K562 (cell line): ENCODE data around the gene TM7SF3. TPM values are rescaled to one million over a fixed set of nuclear protein-coding genes. Genes with fewer than 3 reads are reported as not detected.

Experiments used
- BCL6 ChIP-seq: fragments of 250-450 bp; sonication (Bioruptor Pico); IDR thresholded peaks from 2 replicates; pipeline ENCODE4 v1.4.0; 2020
- BMI1 ChIP-seq: fragments of 150-350 bp; IDR thresholded peaks from 2 replicates; pipeline ENCODE4 v1.6.1; 2014; ENCODE audit warnings: low read length
- CCNT2 ChIP-seq: IDR thresholded peaks from 2 replicates; pipeline ENCODE4 v1.6.1; 2011; ENCODE audit warnings: borderline replicate concordance, low read depth, mild to moderate bottlenecking, moderate library complexity, mixed read lengths, low read length; ENCODE audit not compliant: insufficient read length; ENCODE audit errors: extremely low read depth
- GTF2F1 ChIP-seq: IDR thresholded peaks from 2 replicates; pipeline ENCODE4 v1.6.1; 2011; ENCODE audit warnings: low read depth, low read length, improper control_type of control experiment
- NR4A1 ChIP-seq, 2 experiments: fragments of 250-450 bp in 1 of 2; fragments of 450-650 bp in 1 of 2; sonication (Bioruptor Pico) in 1 of 2; IDR thresholded peaks; 2 replicates each; pipeline versions ENCODE4 v1.4.0 to v1.6.1; 2016 to 2020; ENCODE audit warnings: mild to moderate bottlenecking in 2 of 2, missing compliant biosample characterization in 1 of 2, missing genetic modification characterization in 1 of 2, moderate library complexity in 1 of 2
- PML ChIP-seq: IDR thresholded peaks from 2 replicates; pipeline ENCODE4 v1.6.1; 2012; ENCODE audit warnings: low read length, inconsistent platforms
- SP1 ChIP-seq: sonication (generic); formaldehyde crosslinking; IDR thresholded peaks from 2 replicates; pipeline ENCODE4 v1.8.1; 2022; ENCODE audit warnings: mild to moderate bottlenecking, missing genetic modification reagents
- SREBF1 ChIP-seq: fragments of 150-350 bp; IDR thresholded peaks from 2 replicates; pipeline ENCODE4 v1.6.1; 2014; ENCODE audit warnings: antibody characterized with exemption, low read depth, low read length, borderline replicate concordance
- TRIM24 ChIP-seq, 2 experiments: fragments of 450-650 bp; IDR thresholded peaks; 2 replicates each; pipeline ENCODE4 v1.6.1; 2016
- ZNF143 ChIP-seq: sonication (generic); formaldehyde crosslinking; IDR thresholded peaks from 2 replicates; pipeline ENCODE4 v1.9.0; 2022; ENCODE audit warnings: mild to moderate bottlenecking, missing genetic modification reagents
- ZNF77 ChIP-seq: fragments of 250-450 bp; sonication (Bioruptor Pico); IDR thresholded peaks from 2 replicates; pipeline ENCODE4 v1.5.0; 2020
- ZSCAN32 ChIP-seq: fragments of 450-650 bp; formaldehyde crosslinking; IDR thresholded peaks from 2 replicates; pipeline ENCODE4 v1.4.0; 2020; ENCODE audit warnings: mild to moderate bottlenecking, moderate library complexity
- polyA plus RNA-seq, 8 experiments: library from polyadenylated mRNA; depleted of rRNA in 4 of 8; stranded (reverse) in 5 of 8; unstranded in 3 of 8; fragments of >200 nt; fragmentation: Nextera tagmentation in 2 of 8; fragmentation: Illumina TruSeq in 1 of 8; extraction: Ambion mirVana in 2 of 8; extraction: Trizol in 1 of 8; gene quantifications; 2 replicates each; pipeline versions ENCODE4 v1.2.1 to v1.2.3, GENCODE V29; 2011 to 2014; ENCODE audit warnings: inconsistent platforms in 1 of 8, missing spikeins in 1 of 8
- total RNA-seq, 7 experiments: library from RNA; depleted of rRNA in 6 of 7; stranded (reverse); fragments of >200 nt in 6 of 7; fragmentation: Illumina TruSeq in 2 of 7; extraction: Trizol in 2 of 7; gene quantifications; 2 replicates each; pipeline versions ENCODE4 v1.2.1 to v1.2.3, GENCODE V29; 2011 to 2021; ENCODE audit warnings: low replicate concordance in 1 of 7
- TF ChIP-seq, protein P1 (sequence below): IDR thresholded peaks from 2 replicates; pipeline ENCODE4 v1.6.1; 2011; ENCODE audit not compliant: insufficient read length; ENCODE audit errors: extremely low read depth
- TF ChIP-seq, protein P2 (sequence below), 2 experiments: fragments of 450-650 bp; conservative IDR thresholded peaks; 2 replicates each; pipeline ENCODE4 v1.6.1; 2017; ENCODE audit warnings: mild to moderate bottlenecking in 2 of 2, moderate library complexity in 2 of 2
- TF ChIP-seq, protein P3 (sequence below), 2 experiments: fragments of 450-650 bp in 1 of 2; sonication (generic) in 1 of 2; formaldehyde crosslinking; conservative IDR thresholded peaks; 2 replicates each; pipeline versions ENCODE4 v1.4.0 to v1.8.1; 2020 to 2022; ENCODE audit warnings: mild to moderate bottlenecking in 1 of 2, missing genetic modification reagents in 1 of 2
- TF ChIP-seq, protein P4 (sequence below): sonication (generic); formaldehyde crosslinking; IDR thresholded peaks from 2 replicates; pipeline ENCODE4 v1.8.1; 2023; ENCODE audit warnings: mild to moderate bottlenecking, missing genetic modification reagents
- TF ChIP-seq, protein P5 (sequence below): fragments of 450-650 bp; IDR thresholded peaks from 2 replicates; pipeline ENCODE4 v1.6.1; 2016; ENCODE audit warnings: low read depth, mild to moderate bottlenecking, moderate library complexity
- TF ChIP-seq, protein P6 (sequence below): fragments of 250-450 bp; sonication (Bioruptor Pico); IDR thresholded peaks from 2 replicates; pipeline ENCODE4 v1.5.0; 2021

The TM7SF3 gene
- total and polyA plus RNA-seq, 9 of the 15 experiments (the other 6 are each of a cell fraction or from before 2014, with no cell fraction given): 9.3 to 90.4 (median 24.8) TPM

DNA sequence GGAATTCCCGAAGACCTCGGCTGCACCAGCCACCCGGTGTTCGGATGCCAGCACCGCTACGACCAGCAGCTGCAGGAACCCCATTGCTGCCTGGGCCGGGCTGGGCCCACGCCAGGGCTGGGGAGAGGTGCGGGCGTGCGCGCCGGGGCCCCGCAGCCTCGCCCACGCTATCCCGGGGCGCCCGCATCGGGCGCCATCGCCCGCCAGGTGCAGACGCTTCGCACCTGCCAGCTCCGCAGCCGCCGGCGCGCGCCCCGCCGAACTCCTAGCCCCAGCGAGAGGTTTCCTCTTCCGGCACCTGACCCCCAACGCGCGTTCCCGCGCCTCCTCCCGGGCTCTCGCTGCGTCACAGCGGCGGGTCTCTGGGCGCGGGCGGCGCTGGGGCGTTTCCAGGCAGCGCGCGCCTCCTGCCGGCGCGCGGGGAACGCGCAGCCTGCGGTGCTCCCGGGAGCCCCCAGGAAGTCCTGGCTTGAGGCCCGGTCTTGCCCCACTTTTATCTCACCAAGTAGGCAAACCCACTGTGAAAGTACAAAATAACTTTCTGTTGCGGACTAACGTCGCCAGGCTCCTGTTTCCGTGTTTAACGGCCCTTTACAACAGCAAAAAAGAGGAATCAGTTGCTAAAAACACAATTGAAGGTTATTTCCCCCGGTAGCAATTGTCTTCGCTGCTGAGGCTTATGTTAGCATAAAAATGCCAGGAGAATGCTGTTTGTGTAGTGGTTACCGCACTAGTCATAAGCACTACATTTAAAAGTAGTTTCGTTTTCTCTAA is at the start of gene TM7SF3 (continued):
- TF ChIP-seq ZNF143 (CRISPR knock-in tag): no peak
- TF ChIP-seq, protein P1, sequence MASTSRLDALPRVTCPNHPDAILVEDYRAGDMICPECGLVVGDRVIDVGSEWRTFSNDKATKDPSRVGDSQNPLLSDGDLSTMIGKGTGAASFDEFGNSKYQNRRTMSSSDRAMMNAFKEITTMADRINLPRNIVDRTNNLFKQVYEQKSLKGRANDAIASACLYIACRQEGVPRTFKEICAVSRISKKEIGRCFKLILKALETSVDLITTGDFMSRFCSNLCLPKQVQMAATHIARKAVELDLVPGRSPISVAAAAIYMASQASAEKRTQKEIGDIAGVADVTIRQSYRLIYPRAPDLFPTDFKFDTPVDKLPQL: no peak
- TF ChIP-seq, protein P2, sequence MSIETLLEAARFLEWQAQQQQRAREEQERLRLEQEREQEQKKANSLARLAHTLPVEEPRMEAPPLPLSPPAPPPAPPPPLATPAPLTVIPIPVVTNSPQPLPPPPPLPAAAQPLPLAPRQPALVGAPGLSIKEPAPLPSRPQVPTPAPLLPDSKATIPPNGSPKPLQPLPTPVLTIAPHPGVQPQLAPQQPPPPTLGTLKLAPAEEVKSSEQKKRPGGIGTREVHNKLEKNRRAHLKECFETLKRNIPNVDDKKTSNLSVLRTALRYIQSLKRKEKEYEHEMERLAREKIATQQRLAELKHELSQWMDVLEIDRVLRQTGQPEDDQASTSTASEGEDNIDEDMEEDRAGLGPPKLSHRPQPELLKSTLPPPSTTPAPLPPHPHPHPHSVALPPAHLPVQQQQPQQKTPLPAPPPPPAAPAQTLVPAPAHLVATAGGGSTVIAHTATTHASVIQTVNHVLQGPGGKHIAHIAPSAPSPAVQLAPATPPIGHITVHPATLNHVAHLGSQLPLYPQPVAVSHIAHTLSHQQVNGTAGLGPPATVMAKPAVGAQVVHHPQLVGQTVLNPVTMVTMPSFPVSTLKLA (conservative IDR thresholded peaks at IDR 0.05): peak in 1 of 2 experiments; percentile 51; a peak in 2 of 4 replicates
- TF ChIP-seq, protein P3, sequence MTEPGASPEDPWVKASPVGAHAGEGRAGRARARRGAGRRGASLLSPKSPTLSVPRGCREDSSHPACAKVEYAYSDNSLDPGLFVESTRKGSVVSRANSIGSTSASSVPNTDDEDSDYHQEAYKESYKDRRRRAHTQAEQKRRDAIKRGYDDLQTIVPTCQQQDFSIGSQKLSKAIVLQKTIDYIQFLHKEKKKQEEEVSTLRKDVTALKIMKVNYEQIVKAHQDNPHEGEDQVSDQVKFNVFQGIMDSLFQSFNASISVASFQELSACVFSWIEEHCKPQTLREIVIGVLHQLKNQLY (CRISPR knock-in tag; conservative IDR thresholded peaks at IDR 0.05): no peak
- TF ChIP-seq NR4A1 (CRISPR knock-in tag; IDR thresholded peaks at IDR 0.05): no peak
- TF ChIP-seq NR4A1 (tag; IDR thresholded peaks at IDR 0.05): 0 out of 2 replicates have a peak, but pooled peaks have one; percentile 48
- TF ChIP-seq, protein P4, sequence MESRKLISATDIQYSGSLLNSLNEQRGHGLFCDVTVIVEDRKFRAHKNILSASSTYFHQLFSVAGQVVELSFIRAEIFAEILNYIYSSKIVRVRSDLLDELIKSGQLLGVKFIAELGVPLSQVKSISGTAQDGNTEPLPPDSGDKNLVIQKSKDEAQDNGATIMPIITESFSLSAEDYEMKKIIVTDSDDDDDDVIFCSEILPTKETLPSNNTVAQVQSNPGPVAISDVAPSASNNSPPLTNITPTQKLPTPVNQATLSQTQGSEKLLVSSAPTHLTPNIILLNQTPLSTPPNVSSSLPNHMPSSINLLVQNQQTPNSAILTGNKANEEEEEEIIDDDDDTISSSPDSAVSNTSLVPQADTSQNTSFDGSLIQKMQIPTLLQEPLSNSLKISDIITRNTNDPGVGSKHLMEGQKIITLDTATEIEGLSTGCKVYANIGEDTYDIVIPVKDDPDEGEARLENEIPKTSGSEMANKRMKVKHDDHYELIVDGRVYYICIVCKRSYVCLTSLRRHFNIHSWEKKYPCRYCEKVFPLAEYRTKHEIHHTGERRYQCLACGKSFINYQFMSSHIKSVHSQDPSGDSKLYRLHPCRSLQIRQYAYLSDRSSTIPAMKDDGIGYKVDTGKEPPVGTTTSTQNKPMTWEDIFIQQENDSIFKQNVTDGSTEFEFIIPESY (CRISPR knock-in tag): no peak
- no peak for TF ChIP-seq SREBF1
- TF ChIP-seq, protein P5, sequence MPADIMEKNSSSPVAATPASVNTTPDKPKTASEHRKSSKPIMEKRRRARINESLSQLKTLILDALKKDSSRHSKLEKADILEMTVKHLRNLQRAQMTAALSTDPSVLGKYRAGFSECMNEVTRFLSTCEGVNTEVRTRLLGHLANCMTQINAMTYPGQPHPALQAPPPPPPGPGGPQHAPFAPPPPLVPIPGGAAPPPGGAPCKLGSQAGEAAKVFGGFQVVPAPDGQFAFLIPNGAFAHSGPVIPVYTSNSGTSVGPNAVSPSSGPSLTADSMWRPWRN: no peak
- no peak for TF ChIP-seq ZSCAN32 (CRISPR knock-in tag)
- TF ChIP-seq PML: 0 out of 2 replicates have a peak, but pooled peaks have one; percentile 21
- TF ChIP-seq GTF2F1: no peak
- TF ChIP-seq SP1: peak; percentile 50; the same call in 1 of the 2 replicates
- 0 out of 2 replicates have a peak, but pooled peaks have one; percentile 10 for TF ChIP-seq BMI1
- no peak for TF ChIP-seq BCL6 (CRISPR knock-in tag)
- no peak for TF ChIP-seq TRIM24 (IDR thresholded peaks at IDR 0.05)
- peak; percentile 91 for TF ChIP-seq CCNT2
- TF ChIP-seq, protein P6, sequence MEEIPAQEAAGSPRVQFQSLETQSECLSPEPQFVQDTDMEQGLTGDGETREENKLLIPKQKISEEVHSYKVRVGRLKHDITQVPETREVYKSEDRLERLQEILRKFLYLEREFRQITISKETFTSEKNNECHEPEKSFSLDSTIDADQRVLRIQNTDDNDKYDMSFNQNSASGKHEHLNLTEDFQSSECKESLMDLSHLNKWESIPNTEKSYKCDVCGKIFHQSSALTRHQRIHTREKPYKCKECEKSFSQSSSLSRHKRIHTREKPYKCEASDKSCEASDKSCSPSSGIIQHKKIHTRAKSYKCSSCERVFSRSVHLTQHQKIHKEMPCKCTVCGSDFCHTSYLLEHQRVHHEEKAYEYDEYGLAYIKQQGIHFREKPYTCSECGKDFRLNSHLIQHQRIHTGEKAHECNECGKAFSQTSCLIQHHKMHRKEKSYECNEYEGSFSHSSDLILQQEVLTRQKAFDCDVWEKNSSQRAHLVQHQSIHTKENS (CRISPR knock-in tag): no peak
- TF ChIP-seq ZNF77 (CRISPR knock-in tag): no peak
